ENCODE data around the gene BST2. TPM values are rescaled to one million over a fixed set of nuclear protein-coding genes. Genes with fewer than 3 reads are reported as not detected.

The BST2 gene
- total RNA-seq, 1 donor from 2014 or later: 161 TPM

Other genes starting within 250 kb of the BST2 start
- 19.1 and 19.3 TPM in 2 replicates for gene USE1, start 190.3 kb downstream of the BST2 start, total RNA-seq
- gene OCEL1, start 179.4 kb downstream of the BST2 start, total RNA-seq: 2.3 and 3.4 TPM in 2 replicates
- 40.4 and 45.7 TPM in 2 replicates for gene NR2F6, start 159.7 kb downstream of the BST2 start, total RNA-seq
- 5.0 and 5.7 TPM in 2 replicates for gene USHBP1, start 140.9 kb downstream of the BST2 start, total RNA-seq
- 126 and 150 TPM in 2 replicates for gene BABAM1, start 138.2 kb downstream of the BST2 start, total RNA-seq
- 1.3 and 3.0 TPM in 2 replicates for gene ANKLE1, start 123.7 kb downstream of the BST2 start, total RNA-seq
- gene ABHD8, start 102.2 kb downstream of the BST2 start, total RNA-seq: 7.5 TPM in 2 replicates
- gene MRPL34, start 99.8 kb downstream of the BST2 start, total RNA-seq: 35.8 and 44.0 TPM in 2 replicates
- 30.0 and 30.3 TPM in 2 replicates for gene DDA1, start 96.1 kb downstream of the BST2 start, total RNA-seq
- 2.0 and 4.1 TPM in 2 replicates for gene ANO8, start 70.8 kb downstream of the BST2 start, total RNA-seq
- gene GTPBP3, start 68.1 kb downstream of the BST2 start, total RNA-seq: 16.6 and 33.8 TPM in 2 replicates
- gene PLVAP, start 28.3 kb downstream of the BST2 start, total RNA-seq: 0.21 and 0.46 TPM in 2 replicates
- 0.13 and 0.63 TPM in 2 replicates for gene CCDC194, start 11.4 kb downstream of the BST2 start, total RNA-seq
- gene MVB12A, start 14.4 kb upstream of the BST2 start, total RNA-seq: 36.1 and 43.0 TPM in 2 replicates
- 0.04 TPM in 1 of 2 replicates, not detected in the other for gene TMEM221, start 43.0 kb upstream of the BST2 start, total RNA-seq
- not detected in 2 replicates for gene NXNL1, start 55.3 kb upstream of the BST2 start, total RNA-seq
- 9.8 and 10.0 TPM in 2 replicates for gene SLC27A1, start 64.9 kb upstream of the BST2 start, total RNA-seq
- 44.6 and 45.2 TPM in 2 replicates for gene PGLS, start 106.0 kb upstream of the BST2 start, total RNA-seq
- 107 and 142 TPM in 2 replicates for gene COLGALT1, start 150.0 kb upstream of the BST2 start, total RNA-seq